A673 (cell line): ENCODE measurements around the gene MSANTD2. TPM values are rescaled to one million over a fixed set of nuclear protein-coding genes. Genes with fewer than 3 reads are reported as not detected.
"Not testable (repeated sequence)": the region's sequence is repeated elsewhere in the genome, so short reads cannot be mapped to it uniquely, and the experiment has no call there.

Experiments
- BruUV-seq: library from RNA; stranded (reverse); fragments of 400-500 nt; replicated peaks from 2 replicates; lab custom pipeline; 2021; lab: Mats Ljungman, UMichigan
- CTCF ChIA-PET: fragments of 300-600 bp; sonication (Branson Sonifier 250); formaldehyde crosslinking; loops from one replicate; lab custom pipeline; 2022; ENCODE audit warnings: antibody characterized with exemption; lab: Charles Lee
- POLR2A ChIA-PET: fragments of 300-600 bp; sonication (Branson Sonifier 250); formaldehyde crosslinking; loops from one replicate; lab custom pipeline; 2022; ENCODE audit warnings: antibody characterized with exemption; ENCODE audit not compliant: low non-redundant PET; lab: Charles Lee
- DNase-seq: peaks from one replicate; pipeline ENCODE4 v3.0.0-alpha.2; 2015; ENCODE audit warnings: low spot score
- H3K27ac ChIP-seq: fragments of 200-600 bp; sonication (generic); 2 replicates; pipeline ENCODE4 v1.5.1; 2016; ENCODE audit warnings: mixed run types, low read depth, mild to moderate bottlenecking, mixed read lengths, antibody characterized with exemption, low read length; ENCODE audit not compliant: poor library complexity, severe bottlenecking
- H3K27me3 ChIP-seq: fragments of 200-600 bp; sonication (generic); replicated peaks from 2 replicates; pipeline ENCODE4 v1.6.1; 2017; ENCODE audit warnings: mixed run types, low read depth, mild to moderate bottlenecking, mixed read lengths, antibody characterized with exemption, low read length; ENCODE audit not compliant: insufficient read depth, poor library complexity
- H3K36me3 ChIP-seq: fragments of 200-600 bp; sonication (generic); 2 replicates; pipeline ENCODE4 v1.6.1; 2016; ENCODE audit warnings: mixed run types, mild to moderate bottlenecking, mixed read lengths, antibody characterized with exemption, low read length; ENCODE audit not compliant: insufficient read depth, poor library complexity, severe bottlenecking
- H3K4me1 ChIP-seq: fragments of 200-600 bp; sonication (generic); 2 replicates; pipeline ENCODE4 v1.6.1; 2017; ENCODE audit warnings: mixed run types, mild to moderate bottlenecking, mixed read lengths, antibody characterized with exemption, low read length; ENCODE audit not compliant: insufficient read depth, poor library complexity, severe bottlenecking
- H3K4me3 ChIP-seq: fragments of 200-600 bp; sonication (generic); 2 replicates; pipeline ENCODE4 v1.5.1; 2016; ENCODE audit warnings: low read depth, mixed run types, mild to moderate bottlenecking, mixed read lengths, low read length; ENCODE audit not compliant: poor library complexity, severe bottlenecking
- H3K9me3 ChIP-seq: fragments of 200-600 bp; sonication (generic); 2 replicates; pipeline ENCODE4 v1.6.1; 2016; ENCODE audit warnings: mixed run types, low read depth, mild to moderate bottlenecking, mixed read lengths, antibody characterized with exemption, low read length; ENCODE audit not compliant: poor library complexity, severe bottlenecking
- EZH2 ChIP-seq: fragments of 200-600 bp; sonication (generic); IDR thresholded peaks from 2 replicates; pipeline ENCODE4 v1.6.1; 2017; ENCODE audit warnings: borderline replicate concordance, low read depth, mild to moderate bottlenecking, mixed read lengths, antibody characterized with exemption, low read length; ENCODE audit not compliant: poor library complexity, severe bottlenecking
- intact Hi-C: fragments of 100-400 bp; cut with micrococcal nuclease; formaldehyde crosslinking; loops from one replicate; pipeline ENCODE4 v1.10.0; 2022; ENCODE audit not compliant: unreplicated experiment
- total RNA-seq: library from RNA; stranded (reverse); gene quantifications from 2 replicates; pipeline ENCODE4 v1.2.3, GENCODE V29; 2021
- TF ChIP-seq, protein P1 (sequence below): fragments of 300-800, 200-600 bp; sonication (generic); conservative IDR thresholded peaks from 2 replicates; pipeline ENCODE4 v1.5.1; 2017; ENCODE audit warnings: low read depth, mild to moderate bottlenecking, antibody characterized with exemption, low read length, moderate library complexity, mixed read lengths

Gene MSANTD2
- total RNA-seq, 1 experiment from 2014 or later = 33.3 TPM

DNA sequence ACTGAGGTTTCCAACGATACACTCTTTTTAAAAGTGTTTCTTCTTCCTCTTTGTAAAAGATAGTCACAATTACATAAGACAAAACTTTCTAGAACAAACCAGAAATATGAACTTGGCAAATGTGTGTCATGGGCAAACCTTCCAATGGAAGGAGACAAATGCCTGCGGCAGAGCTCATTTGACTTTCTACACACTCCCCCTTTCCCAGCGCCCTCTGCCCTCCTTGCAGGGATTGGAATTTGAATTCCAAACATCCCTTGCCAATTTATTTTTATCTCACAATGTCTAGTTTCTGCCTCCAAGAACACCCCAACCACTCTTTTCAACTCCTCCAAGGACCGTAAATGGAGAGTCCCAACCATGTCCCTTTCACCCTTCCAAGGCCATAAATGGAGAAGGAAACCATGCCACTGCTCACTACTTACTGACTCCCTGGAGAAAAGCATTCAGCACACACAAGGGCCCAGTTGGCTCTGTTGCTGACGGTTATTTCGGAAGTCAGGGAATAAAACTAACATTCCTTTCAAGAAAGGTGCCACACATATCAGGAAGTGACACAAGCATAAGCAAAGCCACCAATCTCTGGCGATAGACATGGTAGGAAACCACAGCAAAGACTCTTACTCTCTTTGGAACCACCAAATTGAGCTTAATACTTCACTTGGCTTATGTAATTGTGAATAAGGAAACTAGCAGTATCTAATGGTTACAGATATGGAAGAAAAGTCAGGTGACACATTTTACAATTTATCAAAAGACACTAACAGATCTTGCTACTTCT is 23.2 kb downstream of the MSANTD2 start:
- intact Hi-C loops = no loop called here
- POLR2A ChIA-PET = interaction anchor here (0.7 kb wide), 1 partner anchor 242 kb away, joined by 3 read pairs; no protein-coding TSS in a partner anchor
- CTCF ChIA-PET = interaction anchor here (0.5 to 1.2 kb wide), 2 partner anchors 25 to 38 kb away, joined by 5 to 10 read pairs; no protein-coding TSS in a partner anchor
- Histone ChIP-seq H3K27ac (no peak overlapping the region), H3K9me3 (no peaks in the 10 kb centered on the region), H3K36me3 (no peaks in the 10 kb centered on the region), H3K4me1 (peaks cover 14% of the 10 kb centered on the region), H3K4me3 (no peak overlapping the region), H3K27me3 (no peaks in the 10 kb centered on the region)
- TF ChIP-seq, protein P1, sequence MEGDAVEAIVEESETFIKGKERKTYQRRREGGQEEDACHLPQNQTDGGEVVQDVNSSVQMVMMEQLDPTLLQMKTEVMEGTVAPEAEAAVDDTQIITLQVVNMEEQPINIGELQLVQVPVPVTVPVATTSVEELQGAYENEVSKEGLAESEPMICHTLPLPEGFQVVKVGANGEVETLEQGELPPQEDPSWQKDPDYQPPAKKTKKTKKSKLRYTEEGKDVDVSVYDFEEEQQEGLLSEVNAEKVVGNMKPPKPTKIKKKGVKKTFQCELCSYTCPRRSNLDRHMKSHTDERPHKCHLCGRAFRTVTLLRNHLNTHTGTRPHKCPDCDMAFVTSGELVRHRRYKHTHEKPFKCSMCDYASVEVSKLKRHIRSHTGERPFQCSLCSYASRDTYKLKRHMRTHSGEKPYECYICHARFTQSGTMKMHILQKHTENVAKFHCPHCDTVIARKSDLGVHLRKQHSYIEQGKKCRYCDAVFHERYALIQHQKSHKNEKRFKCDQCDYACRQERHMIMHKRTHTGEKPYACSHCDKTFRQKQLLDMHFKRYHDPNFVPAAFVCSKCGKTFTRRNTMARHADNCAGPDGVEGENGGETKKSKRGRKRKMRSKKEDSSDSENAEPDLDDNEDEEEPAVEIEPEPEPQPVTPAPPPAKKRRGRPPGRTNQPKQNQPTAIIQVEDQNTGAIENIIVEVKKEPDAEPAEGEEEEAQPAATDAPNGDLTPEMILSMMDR = no peak
- no peak for TF ChIP-seq EZH2
- BruUV-seq = no TSS peak
- DNase-seq = no peak

DNA sequence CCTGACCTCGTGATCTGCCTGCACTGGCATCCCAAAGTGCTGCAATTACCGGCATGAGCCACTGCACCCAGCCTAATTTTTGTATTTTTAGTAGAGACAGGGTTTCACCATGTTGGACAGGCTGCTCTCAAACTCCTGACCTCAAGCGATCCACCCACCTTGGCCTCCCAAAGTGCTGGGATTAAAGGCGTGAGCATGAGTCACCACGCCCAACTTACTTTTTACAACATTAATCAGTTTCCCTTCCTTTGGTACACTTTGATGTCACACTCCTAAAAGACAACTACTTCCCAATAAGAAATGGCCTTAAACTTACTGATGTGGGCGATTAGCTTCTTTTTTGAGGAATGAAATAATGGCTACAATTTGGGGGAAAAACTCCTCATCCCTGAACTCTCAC is 29.2 kb downstream of the MSANTD2 start:
- H3K27me3 ChIP-seq, H3K4me3 ChIP-seq, BruUV-seq, DNase-seq, H3K9me3 ChIP-seq, CTCF ChIA-PET, H3K27ac ChIP-seq, intact Hi-C loops, H3K4me1 ChIP-seq: not testable (repeated sequence)
- POLR2A ChIA-PET = interaction anchor here (0.6 kb wide), 1 partner anchor 105 kb away, joined by 4 read pairs; no protein-coding TSS in a partner anchor
- peaks cover 21% of the 10 kb centered on the region for H3K36me3 ChIP-seq

GRCh38 chr11:124769806-124770774 is 30.1 kb downstream of the MSANTD2 start:
- H3K4me1 ChIP-seq = no peaks in the 10 kb centered on the region
- TF ChIP-seq, protein P1 = no peak
- TF ChIP-seq EZH2 = no peak
- intact Hi-C loops = loop anchor here (10.0 kb wide), 1 partner anchor 355 kb away; no protein-coding TSS in a partner anchor
- no peak overlapping the region for H3K27ac ChIP-seq
- POLR2A ChIA-PET = interaction anchor here (0.6 kb wide), 1 partner anchor 106 kb away, joined by 4 read pairs; no protein-coding TSS in a partner anchor
- H3K9me3 ChIP-seq = no peaks in the 10 kb centered on the region
- H3K27me3 ChIP-seq = no peaks in the 10 kb centered on the region
- H3K4me3 ChIP-seq = no peak overlapping the region
- no TSS peak for BruUV-seq
- peaks cover 21% of the 10 kb centered on the region for H3K36me3 ChIP-seq
- DNase-seq = no peak
- CTCF ChIA-PET = no interaction called here
